ENCODE data around the gene PP2D1. TPM values are rescaled to one million over a fixed set of nuclear protein-coding genes. Genes with fewer than 3 reads are reported as not detected.
A peak's percentile ranks its signal among the peaks of the same experiment; 100 is the strongest.

Gene PP2D1
- total RNA-seq, 1 experiment from 2014 or later: not detected

DNA sequence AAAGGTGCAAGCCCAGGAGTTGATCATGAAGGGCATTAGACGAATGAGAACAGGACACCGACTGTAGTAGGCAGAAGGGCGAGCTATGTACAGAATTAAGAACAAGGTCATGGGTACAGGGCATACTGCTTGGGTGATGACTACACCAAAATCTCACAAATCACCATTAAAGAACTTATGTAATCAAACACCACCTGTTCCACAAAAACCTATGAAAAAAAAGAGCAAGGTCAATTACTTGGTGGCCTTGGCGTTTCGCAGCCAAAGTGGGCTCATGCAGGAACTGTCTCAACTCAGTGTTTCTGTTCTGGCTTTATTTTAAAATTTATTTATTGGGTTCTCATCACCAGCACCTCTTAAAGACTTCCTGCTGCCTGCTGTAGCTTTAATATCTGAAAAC lies 30.3 kb upstream of the PP2D1 start:
- H3K79me2 ChIP-seq (ENCODE audit: insufficient read depth, low read length): no peaks in the 10 kb centered on the region
- no peak for DNase-seq (ENCODE audit: low read depth, low spot score)
- no peak overlapping the region for H3K4me3 ChIP-seq (replicated peaks in 1 of 2; ENCODE audit: low read depth in 1 of 2, low read length in 2 of 2)
- no peak overlapping the region for H2AFZ ChIP-seq (ENCODE audit: low read depth, low read length, poor library complexity, severe bottlenecking)
- ChIA-PET RAD21 (ENCODE audit: low non-redundant PET in 1 of 2, low total read pairs in 2 of 2, uncharacterized antibody in 2 of 2, unreplicated experiment in 2 of 2) (no interaction called here), POLR2A (no interaction called here), CTCF (no interaction called here)
- no peaks in the 10 kb centered on the region for H3K9me2 ChIP-seq (ENCODE audit: insufficient read depth)
- H3K4me2 ChIP-seq (ENCODE audit: low read length): no peak overlapping the region
- intact Hi-C loops (cut with micrococcal nuclease): loop anchor here (5.0 kb wide), 1 partner anchor 155 kb away; no protein-coding TSS in a partner anchor
- no peaks in the 10 kb centered on the region for H3K27me3 ChIP-seq (ENCODE audit: insufficient read depth, low read length)
- ATAC-seq: no peak
- no TSS peak for BruUV-seq (replicated peaks)
- no peaks in the 10 kb centered on the region for H3K36me3 ChIP-seq (ENCODE audit: control insufficient read depth in 1 of 2, insufficient read depth in 2 of 2, low read length in 2 of 2)
- no peak overlapping the region for H3K27ac ChIP-seq (ENCODE audit: low read depth, low read length)
- TF ChIP-seq FOSL1 (IDR thresholded peaks at IDR 0.05; ENCODE audit: low read depth): no peak
- no peaks in the 10 kb centered on the region for H3K9me3 ChIP-seq (ENCODE audit: control insufficient read depth in 1 of 2, insufficient read depth in 1 of 2, low read depth in 1 of 2, low read length in 2 of 2)
- H4K20me1 ChIP-seq (ENCODE audit: insufficient read depth): no peaks in the 10 kb centered on the region
- H3K4me1 ChIP-seq (ENCODE audit: control insufficient read depth in 1 of 2, insufficient read depth in 2 of 2, low read length in 2 of 2): peaks cover 8 to 20% of the 10 kb centered on the region in 2 experiments; a peak in 3 of 4 replicates
- H3K9ac ChIP-seq (ENCODE audit: low read length): no peak overlapping the region

DNA sequence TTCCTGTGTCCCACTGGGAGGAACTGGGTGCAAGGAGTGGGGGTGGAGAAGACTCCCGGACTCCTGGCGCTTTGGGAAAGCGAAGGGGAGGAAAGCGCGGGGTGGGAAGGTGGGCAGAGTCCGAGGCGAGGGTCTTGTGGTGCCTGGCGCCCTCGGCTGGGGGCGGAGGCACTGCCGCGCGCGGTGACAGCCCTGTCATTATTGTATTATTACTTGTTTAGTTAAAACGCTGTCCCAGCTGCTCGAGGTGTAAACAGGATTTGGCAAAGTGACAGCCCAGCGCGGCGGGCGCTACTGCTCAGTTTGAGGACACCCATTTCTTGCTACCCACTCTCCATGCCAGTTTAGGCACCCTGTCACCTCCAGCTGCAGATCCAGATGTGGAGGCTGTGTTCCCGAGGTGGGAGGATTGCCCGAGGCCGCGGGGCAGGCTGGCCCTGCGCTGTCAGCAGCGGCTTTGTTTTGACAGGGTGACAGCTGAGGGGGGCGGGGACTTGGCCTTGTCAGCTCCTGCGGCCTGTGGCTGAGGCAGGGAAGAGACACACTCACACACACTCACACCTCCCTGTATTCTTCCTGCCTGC lies 29.2 kb upstream of the PP2D1 start:
- intact Hi-C loops (cut with micrococcal nuclease): loop anchor here (2.0 to 5.0 kb wide), 2 partner anchors 14 to 154 kb away; no protein-coding TSS in a partner anchor
- no peaks in the 10 kb centered on the region for H3K27me3 ChIP-seq (ENCODE audit: insufficient read depth, low read length)
- peaks cover 8 to 20% of the 10 kb centered on the region in 2 experiments; a peak in 3 of 4 replicates for H3K4me1 ChIP-seq (ENCODE audit: control insufficient read depth in 1 of 2, insufficient read depth in 2 of 2, low read length in 2 of 2)
- POLR2A ChIA-PET: no interaction called here
- peak overlapping the region; percentile 33; the same call in 1 of the 2 replicates for H3K9ac ChIP-seq (ENCODE audit: low read length)
- H3K4me3 ChIP-seq (replicated peaks in 1 of 2; ENCODE audit: low read depth in 1 of 2, low read length in 2 of 2): peak overlapping the region; percentile 43 to 66
- H3K79me2 ChIP-seq (ENCODE audit: insufficient read depth, low read length): no peaks in the 10 kb centered on the region
- RAD21 ChIA-PET (ENCODE audit: low non-redundant PET in 1 of 2, low total read pairs in 2 of 2, uncharacterized antibody in 2 of 2, unreplicated experiment in 2 of 2): interaction anchor here in 1 of 2 experiments (0.7 kb wide), 1 partner anchor 11 kb away, joined by 3 read pairs; no protein-coding TSS in a partner anchor
- no peak overlapping the region for H3K27ac ChIP-seq (ENCODE audit: low read depth, low read length)
- DNase-seq (ENCODE audit: low read depth, low spot score) (no peak), ATAC-seq (peak; percentile 45)
- no peaks in the 10 kb centered on the region for H3K36me3 ChIP-seq (ENCODE audit: control insufficient read depth in 1 of 2, insufficient read depth in 2 of 2, low read length in 2 of 2)
- CTCF ChIA-PET: interaction anchor here (1.6 kb wide), 1 partner anchor 12 kb away, joined by 3 read pairs; no protein-coding TSS in a partner anchor
- peak overlapping the region; percentile 97 for H2AFZ ChIP-seq (ENCODE audit: low read depth, low read length, poor library complexity, severe bottlenecking)
- no peaks in the 10 kb centered on the region for H3K9me2 ChIP-seq (ENCODE audit: insufficient read depth)
- peak overlapping the region; percentile 100 for H3K4me2 ChIP-seq (ENCODE audit: low read length)
- no peaks in the 10 kb centered on the region for H4K20me1 ChIP-seq (ENCODE audit: insufficient read depth)
- H3K9me3 ChIP-seq (ENCODE audit: control insufficient read depth in 1 of 2, insufficient read depth in 1 of 2, low read depth in 1 of 2, low read length in 2 of 2): no peaks in the 10 kb centered on the region
- no TSS peak for BruUV-seq (replicated peaks)
- TF ChIP-seq ELF1 (IDR thresholded peaks at IDR 0.05; ENCODE audit: borderline replicate concordance, low read depth) (no peak), SIN3A (IDR thresholded peaks at IDR 0.05; ENCODE audit: low read depth) (peak; percentile 98), POLR2A (IDR thresholded peaks at IDR 0.05; ENCODE audit: borderline replicate concordance, extremely low read depth, insufficient read depth, insufficient read length) (no peak), EZH2phosphoT487 (IDR thresholded peaks at IDR 0.05; ENCODE audit: borderline replicate concordance) (no peak), SP1 (IDR thresholded peaks at IDR 0.05; ENCODE audit: low read depth) (0 out of 2 replicates have a peak, but pooled peaks have one; percentile 31), YY1 (IDR thresholded peaks at IDR 0.05; ENCODE audit: extremely low read depth, insufficient replicate concordance, low read depth, low read length) (no peak), ZFX (IDR thresholded peaks at IDR 0.05) (no peak), POLR2AphosphoS5 (IDR thresholded peaks at IDR 0.05; ENCODE audit: low read depth, low read length) (no peak)
- TF ChIP-seq, protein P1, sequence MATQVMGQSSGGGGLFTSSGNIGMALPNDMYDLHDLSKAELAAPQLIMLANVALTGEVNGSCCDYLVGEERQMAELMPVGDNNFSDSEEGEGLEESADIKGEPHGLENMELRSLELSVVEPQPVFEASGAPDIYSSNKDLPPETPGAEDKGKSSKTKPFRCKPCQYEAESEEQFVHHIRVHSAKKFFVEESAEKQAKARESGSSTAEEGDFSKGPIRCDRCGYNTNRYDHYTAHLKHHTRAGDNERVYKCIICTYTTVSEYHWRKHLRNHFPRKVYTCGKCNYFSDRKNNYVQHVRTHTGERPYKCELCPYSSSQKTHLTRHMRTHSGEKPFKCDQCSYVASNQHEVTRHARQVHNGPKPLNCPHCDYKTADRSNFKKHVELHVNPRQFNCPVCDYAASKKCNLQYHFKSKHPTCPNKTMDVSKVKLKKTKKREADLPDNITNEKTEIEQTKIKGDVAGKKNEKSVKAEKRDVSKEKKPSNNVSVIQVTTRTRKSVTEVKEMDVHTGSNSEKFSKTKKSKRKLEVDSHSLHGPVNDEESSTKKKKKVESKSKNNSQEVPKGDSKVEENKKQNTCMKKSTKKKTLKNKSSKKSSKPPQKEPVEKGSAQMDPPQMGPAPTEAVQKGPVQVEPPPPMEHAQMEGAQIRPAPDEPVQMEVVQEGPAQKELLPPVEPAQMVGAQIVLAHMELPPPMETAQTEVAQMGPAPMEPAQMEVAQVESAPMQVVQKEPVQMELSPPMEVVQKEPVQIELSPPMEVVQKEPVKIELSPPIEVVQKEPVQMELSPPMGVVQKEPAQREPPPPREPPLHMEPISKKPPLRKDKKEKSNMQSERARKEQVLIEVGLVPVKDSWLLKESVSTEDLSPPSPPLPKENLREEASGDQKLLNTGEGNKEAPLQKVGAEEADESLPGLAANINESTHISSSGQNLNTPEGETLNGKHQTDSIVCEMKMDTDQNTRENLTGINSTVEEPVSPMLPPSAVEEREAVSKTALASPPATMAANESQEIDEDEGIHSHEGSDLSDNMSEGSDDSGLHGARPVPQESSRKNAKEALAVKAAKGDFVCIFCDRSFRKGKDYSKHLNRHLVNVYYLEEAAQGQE (IDR thresholded peaks at IDR 0.05; ENCODE audit: low read depth): no peak
- TF ChIP-seq, protein P2, sequence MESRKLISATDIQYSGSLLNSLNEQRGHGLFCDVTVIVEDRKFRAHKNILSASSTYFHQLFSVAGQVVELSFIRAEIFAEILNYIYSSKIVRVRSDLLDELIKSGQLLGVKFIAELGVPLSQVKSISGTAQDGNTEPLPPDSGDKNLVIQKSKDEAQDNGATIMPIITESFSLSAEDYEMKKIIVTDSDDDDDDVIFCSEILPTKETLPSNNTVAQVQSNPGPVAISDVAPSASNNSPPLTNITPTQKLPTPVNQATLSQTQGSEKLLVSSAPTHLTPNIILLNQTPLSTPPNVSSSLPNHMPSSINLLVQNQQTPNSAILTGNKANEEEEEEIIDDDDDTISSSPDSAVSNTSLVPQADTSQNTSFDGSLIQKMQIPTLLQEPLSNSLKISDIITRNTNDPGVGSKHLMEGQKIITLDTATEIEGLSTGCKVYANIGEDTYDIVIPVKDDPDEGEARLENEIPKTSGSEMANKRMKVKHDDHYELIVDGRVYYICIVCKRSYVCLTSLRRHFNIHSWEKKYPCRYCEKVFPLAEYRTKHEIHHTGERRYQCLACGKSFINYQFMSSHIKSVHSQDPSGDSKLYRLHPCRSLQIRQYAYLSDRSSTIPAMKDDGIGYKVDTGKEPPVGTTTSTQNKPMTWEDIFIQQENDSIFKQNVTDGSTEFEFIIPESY (IDR thresholded peaks at IDR 0.05; ENCODE audit: extremely low read depth, insufficient replicate concordance, low read length): no peak
- TF ChIP-seq, protein P3, sequence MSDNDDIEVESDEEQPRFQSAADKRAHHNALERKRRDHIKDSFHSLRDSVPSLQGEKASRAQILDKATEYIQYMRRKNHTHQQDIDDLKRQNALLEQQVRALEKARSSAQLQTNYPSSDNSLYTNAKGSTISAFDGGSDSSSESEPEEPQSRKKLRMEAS (IDR thresholded peaks at IDR 0.05): peak; percentile 32
